GM18868 (cell line): ENCODE data around the gene HOXC10.

Source experiments
- ATAC-seq: cut with Tn5 transposase; IDR thresholded peaks from one replicate; pipeline ENCODE4 v1.9.1; 2021; ENCODE audit warnings: mild to moderate bottlenecking, moderate library complexity; ENCODE audit not compliant: unreplicated experiment

HOXC10 gene

GRCh38 chr12:54025499-54026405, 40.8 kb downstream of the HOXC10 start:
- no peak for ATAC-seq

GRCh38 chr12:54026640-54027441, 41.9 kb downstream of the HOXC10 start:
- ATAC-seq: no peak

- no peak for ATAC-seq
Observed at GRCh38 chr12:54027442-54027786, 42.5 kb downstream of the HOXC10 start.

GRCh38 chr12:54028314-54029201, 43.6 kb downstream of the HOXC10 start, which contains the start of gene HOXC6:
TSS of gene HOXC6 (plus strand) at chr12:54028440. CDS start at chr12:54028522, 82 bp downstream.
- ATAC-seq: no peak

- no peak for ATAC-seq
Observed at GRCh38 chr12:54029529-54030441, 44.8 kb downstream of the HOXC10 start.

GRCh38 chr12:54030442-54030801, 45.5 kb downstream of the HOXC10 start:
- no peak for ATAC-seq

GRCh38 chr12:54030889-54031471, 46.0 kb downstream of the HOXC10 start:
- ATAC-seq: no peak

GRCh38 chr12:54031480-54031879, 46.5 kb downstream of the HOXC10 start:
- ATAC-seq: no peak

GRCh38 chr12:54032086-54032619, 47.2 kb downstream of the HOXC10 start:
- ATAC-seq: no peak

- ATAC-seq: no peak
Observed at GRCh38 chr12:54032627-54033100, 47.7 kb downstream of the HOXC10 start, which contains the start of gene HOXC5. TSS of gene HOXC5 (plus strand) at chr12:54033050. CDS start at chr12:54033123, 73 bp downstream.

- no peak for ATAC-seq
Observed at GRCh38 chr12:54033106-54033979, 48.4 kb downstream of the HOXC10 start.

GRCh38 chr12:54033980-54034784, 49.2 kb downstream of the HOXC10 start:
- ATAC-seq: no peak

- no peak for ATAC-seq
Observed at GRCh38 chr12:54034785-54035310, 49.9 kb downstream of the HOXC10 start.

- no peak for ATAC-seq
Observed at GRCh38 chr12:54035568-54036264, 50.8 kb downstream of the HOXC10 start.

- peak; percentile 64 for ATAC-seq
Observed at GRCh38 chr12:54036620-54037359, 51.8 kb downstream of the HOXC10 start.
